ENCODE results near the gene AGRP.

Gene AGRP

DNA sequence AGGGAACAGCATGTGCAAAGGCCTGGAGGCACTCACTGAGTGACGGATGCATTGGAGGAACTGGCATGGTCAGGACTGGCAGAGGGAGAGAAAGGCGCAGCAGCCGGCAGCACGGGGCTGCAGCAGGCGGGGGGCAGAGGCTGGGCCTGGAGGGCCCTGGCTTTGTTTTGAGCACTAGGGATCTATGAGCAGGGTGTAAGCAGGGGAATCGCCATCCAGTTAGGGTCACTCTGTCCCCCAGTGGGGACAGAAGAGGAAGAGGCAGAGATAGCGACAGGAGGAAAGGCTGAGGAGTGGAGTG is 38.3 kb downstream of the AGRP start:
- no peak overlapping the region for H3K4me3 ChIP-seq (ENCODE audit: low read length)
- no CpG with 5 or more reads among the region's 7 CpGs for WGBS (ENCODE audit: insufficient coverage, insufficient read length)
- no peak for DNase-seq (ENCODE audit: low read depth, low spot score)
- no peak overlapping the region for H3K27ac ChIP-seq (ENCODE audit: low read length)
- H3K27me3 ChIP-seq (ENCODE audit: control insufficient read depth, insufficient read depth, low read length): no peaks in the 10 kb centered on the region
- H3K4me1 ChIP-seq (ENCODE audit: control insufficient read depth, insufficient read depth, low read length): 0 out of 2 replicates have a peak, but pooled peaks cover 1% of the 10 kb centered on the region
- peaks cover 2% of the 10 kb centered on the region; the same call in 1 of the 2 replicates for H3K36me3 ChIP-seq (ENCODE audit: control insufficient read depth, insufficient read depth, low read length)
- H3K9me3 ChIP-seq (ENCODE audit: control insufficient read depth, insufficient read depth, low read length): no peaks in the 10 kb centered on the region

GRCh38 chr16:67444259-67445125 is 38.9 kb downstream of the AGRP start:
- DNase-seq (ENCODE audit: low read depth, low spot score): no peak
- Histone ChIP-seq H3K36me3 (ENCODE audit: control insufficient read depth, insufficient read depth, low read length) (peaks cover 2% of the 10 kb centered on the region; the same call in 1 of the 2 replicates), H3K27me3 (ENCODE audit: control insufficient read depth, insufficient read depth, low read length) (no peaks in the 10 kb centered on the region), H3K4me1 (ENCODE audit: control insufficient read depth, insufficient read depth, low read length) (0 out of 2 replicates have a peak, but pooled peaks cover 1% of the 10 kb centered on the region), H3K9me3 (ENCODE audit: control insufficient read depth, insufficient read depth, low read length) (no peaks in the 10 kb centered on the region), H3K4me3 (ENCODE audit: low read length) (no peak overlapping the region), H3K27ac (ENCODE audit: low read length) (no peak overlapping the region)
- no CpG with 5 or more reads among the region's 22 CpGs for WGBS (ENCODE audit: insufficient coverage, insufficient read length)

DNA sequence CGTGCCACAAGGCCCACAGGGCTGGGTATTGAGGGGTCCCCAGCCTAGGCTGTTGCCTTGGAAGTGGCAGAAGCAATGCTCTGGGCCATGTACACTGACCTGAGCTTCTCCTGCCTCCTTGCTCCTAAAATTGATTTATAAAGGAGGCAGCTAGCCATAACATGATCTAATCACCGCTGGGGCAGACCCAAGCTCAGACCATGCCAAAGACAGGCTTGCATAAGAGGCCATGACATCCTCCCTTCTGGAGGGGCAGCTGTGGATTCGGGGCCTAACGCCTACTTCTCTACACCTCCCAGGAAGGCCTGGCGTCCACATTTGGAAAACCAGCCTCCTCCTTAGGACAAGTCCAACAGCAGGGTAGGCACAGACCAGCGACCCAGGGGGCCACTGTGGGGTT is 40.1 kb downstream of the AGRP start:
- H3K4me3 ChIP-seq (ENCODE audit: low read length): no peak overlapping the region
- DNase-seq (ENCODE audit: low read depth, low spot score): no peak
- H3K36me3 ChIP-seq (ENCODE audit: control insufficient read depth, insufficient read depth, low read length): peaks cover 6% of the 10 kb centered on the region
- no CpG with 5 or more reads among the region's 6 CpGs for WGBS (ENCODE audit: insufficient coverage, insufficient read length)
- 0 out of 2 replicates have a peak, but pooled peaks cover 1% of the 10 kb centered on the region for H3K4me1 ChIP-seq (ENCODE audit: control insufficient read depth, insufficient read depth, low read length)
- H3K9me3 ChIP-seq (ENCODE audit: control insufficient read depth, insufficient read depth, low read length): no peaks in the 10 kb centered on the region
- H3K27ac ChIP-seq (ENCODE audit: low read length): no peak overlapping the region
- H3K27me3 ChIP-seq (ENCODE audit: control insufficient read depth, insufficient read depth, low read length): no peaks in the 10 kb centered on the region

DNA sequence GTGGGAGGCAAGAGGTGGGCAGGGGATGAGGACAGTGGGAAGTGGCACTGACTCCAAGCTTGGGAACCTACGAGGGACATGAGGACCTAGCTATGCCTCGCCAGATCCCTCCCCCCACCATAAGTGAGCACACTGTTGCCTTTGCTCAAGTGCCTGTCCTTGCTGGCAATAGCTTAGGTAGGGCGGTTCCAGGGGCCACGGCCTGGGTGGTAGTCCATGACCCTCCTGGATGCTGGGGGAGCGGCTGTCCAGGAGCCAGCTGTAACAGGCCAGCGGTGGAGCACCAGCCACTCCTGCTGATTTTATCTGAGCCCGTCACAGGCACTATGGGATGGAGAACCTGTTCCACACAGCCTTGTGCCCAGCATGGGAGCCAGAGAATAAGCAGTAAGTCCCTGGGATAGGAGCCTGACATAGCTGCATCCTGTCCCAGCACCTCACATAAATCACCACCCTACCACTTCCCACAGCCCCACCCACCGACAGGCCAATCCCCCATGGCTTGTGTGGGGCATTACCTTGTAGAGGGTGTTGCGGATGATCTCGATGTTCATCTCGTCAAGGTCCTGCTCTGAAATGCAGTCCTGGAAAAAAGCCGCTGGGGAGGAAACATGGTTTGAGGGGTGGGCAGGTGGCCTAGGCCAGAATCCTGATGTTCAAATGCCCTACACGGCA is 40.6 kb downstream of the AGRP start:
- H3K27me3 ChIP-seq (ENCODE audit: control insufficient read depth, insufficient read depth, low read length): no peaks in the 10 kb centered on the region
- WGBS (ENCODE audit: insufficient coverage, insufficient read length): no CpG with 5 or more reads among the region's 13 CpGs
- DNase-seq (ENCODE audit: low read depth, low spot score): no peak
- no peaks in the 10 kb centered on the region for H3K9me3 ChIP-seq (ENCODE audit: control insufficient read depth, insufficient read depth, low read length)
- no peak overlapping the region for H3K27ac ChIP-seq (ENCODE audit: low read length)
- peaks cover 7% of the 10 kb centered on the region for H3K36me3 ChIP-seq (ENCODE audit: control insufficient read depth, insufficient read depth, low read length)
- H3K4me1 ChIP-seq (ENCODE audit: control insufficient read depth, insufficient read depth, low read length): 0 out of 2 replicates have a peak, but pooled peaks cover 1% of the 10 kb centered on the region
- no peak overlapping the region for H3K4me3 ChIP-seq (ENCODE audit: low read length)

DNA sequence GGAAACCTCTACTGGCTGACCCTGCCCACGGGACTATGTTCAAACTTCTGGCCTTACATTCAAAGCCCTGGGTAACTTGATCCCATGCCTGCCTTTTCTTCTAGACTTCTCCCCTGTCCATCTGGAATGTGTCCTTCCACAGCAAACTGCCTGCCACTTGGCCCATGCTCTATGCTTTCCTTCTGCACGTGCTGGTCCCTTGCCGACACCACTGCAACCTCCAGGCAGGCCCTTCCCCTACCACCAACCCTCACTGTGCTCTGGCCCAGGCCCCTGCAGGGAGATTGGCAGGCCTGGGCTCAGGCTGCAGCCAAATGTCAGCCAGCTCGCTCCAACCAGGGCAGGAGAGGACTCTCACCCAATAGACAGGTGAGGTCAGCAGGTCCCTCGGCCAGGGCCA is 41.4 kb downstream of the AGRP start:
- Histone ChIP-seq H3K36me3 (ENCODE audit: control insufficient read depth, insufficient read depth, low read length) (peaks cover 7% of the 10 kb centered on the region), H3K27me3 (ENCODE audit: control insufficient read depth, insufficient read depth, low read length) (no peaks in the 10 kb centered on the region), H3K4me1 (ENCODE audit: control insufficient read depth, insufficient read depth, low read length) (0 out of 2 replicates have a peak, but pooled peaks cover 1% of the 10 kb centered on the region), H3K4me3 (ENCODE audit: low read length) (no peak overlapping the region), H3K27ac (ENCODE audit: low read length) (no peak overlapping the region), H3K9me3 (ENCODE audit: control insufficient read depth, insufficient read depth, low read length) (no peaks in the 10 kb centered on the region)
- WGBS (ENCODE audit: insufficient coverage, insufficient read length): no CpG with 5 or more reads among the region's 5 CpGs
- DNase-seq (ENCODE audit: low read depth, low spot score): no peak

DNA sequence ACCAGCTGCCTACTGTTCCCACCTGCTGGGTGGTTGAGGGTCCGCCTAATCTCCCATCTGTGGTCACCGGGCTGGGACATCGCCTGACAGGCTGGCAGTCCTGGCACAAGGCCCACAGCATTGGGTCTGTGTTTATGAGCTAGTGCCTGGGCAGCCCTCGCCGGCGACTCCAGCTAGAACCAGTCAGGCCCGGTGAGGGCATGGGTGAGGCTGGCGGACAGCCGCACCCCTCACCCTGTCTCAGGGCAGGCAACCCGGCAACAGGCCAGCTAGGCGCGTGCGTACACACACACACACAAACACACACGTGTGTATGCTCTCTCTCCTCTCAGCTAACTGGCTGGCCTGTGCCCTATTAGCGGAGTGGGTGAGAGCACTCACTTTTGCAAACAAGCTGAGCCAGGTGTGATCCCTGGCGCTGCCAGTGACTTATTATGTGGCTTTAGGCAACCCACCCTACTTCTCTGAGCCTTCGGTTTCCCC is 42.0 kb downstream of the AGRP start:
- Histone ChIP-seq H3K27ac (ENCODE audit: low read length) (no peak overlapping the region), H3K27me3 (ENCODE audit: control insufficient read depth, insufficient read depth, low read length) (no peaks in the 10 kb centered on the region), H3K9me3 (ENCODE audit: control insufficient read depth, insufficient read depth, low read length) (no peaks in the 10 kb centered on the region), H3K36me3 (ENCODE audit: control insufficient read depth, insufficient read depth, low read length) (peaks cover 7% of the 10 kb centered on the region), H3K4me1 (ENCODE audit: control insufficient read depth, insufficient read depth, low read length) (0 out of 2 replicates have a peak, but pooled peaks cover 1% of the 10 kb centered on the region), H3K4me3 (ENCODE audit: low read length) (no peak overlapping the region)
- no CpG with 5 or more reads among the region's 17 CpGs for WGBS (ENCODE audit: insufficient coverage, insufficient read length)
- DNase-seq (ENCODE audit: low read depth, low spot score): no peak

GRCh38 chr16:67438824-67439393 is 44.4 kb downstream of the AGRP start:
- no peak overlapping the region for H3K27ac ChIP-seq (ENCODE audit: low read length)

DNA sequence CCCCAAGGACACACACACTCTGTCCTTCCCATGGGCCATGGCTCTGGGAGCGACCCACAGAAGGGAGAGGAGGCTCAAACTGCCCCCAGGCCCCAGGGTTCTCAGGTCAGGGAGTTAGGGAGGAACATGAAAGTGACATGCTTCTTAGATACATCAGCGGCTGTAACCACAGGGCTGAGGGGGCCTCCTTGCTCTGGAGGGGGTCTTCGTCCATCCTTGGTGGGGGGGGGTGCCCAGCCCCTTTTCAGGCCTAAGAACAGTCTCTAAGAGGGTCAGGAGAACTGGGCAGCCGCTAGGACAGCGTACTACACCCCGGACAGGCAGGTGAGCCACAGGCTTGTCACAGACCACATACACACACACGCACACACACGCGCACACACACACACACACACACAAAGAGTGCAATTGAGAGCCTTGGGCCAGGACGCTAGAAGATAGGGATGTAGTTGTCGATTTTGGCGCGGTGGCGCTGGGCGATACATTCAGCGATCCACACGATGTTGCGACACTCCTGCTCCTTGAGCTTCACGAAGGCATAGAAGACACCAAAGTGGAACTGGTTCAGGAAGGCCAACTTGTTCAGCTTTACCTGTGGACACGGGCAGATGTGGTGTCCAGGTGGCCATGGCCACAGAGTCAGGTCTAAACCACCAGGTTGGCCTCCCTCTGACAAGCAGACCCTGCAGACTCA is 45.1 kb downstream of the AGRP start:
- no peaks in the 10 kb centered on the region for H3K27me3 ChIP-seq (ENCODE audit: control insufficient read depth, insufficient read depth, low read length)
- H3K4me3 ChIP-seq (ENCODE audit: low read length): no peak overlapping the region
- no CpG with 5 or more reads among the region's 20 CpGs for WGBS (ENCODE audit: insufficient coverage, insufficient read length)
- no peak for DNase-seq (ENCODE audit: low read depth, low spot score)
- 0 out of 2 replicates have a peak, but pooled peaks cover under 1% of the 10 kb centered on the region for H3K4me1 ChIP-seq (ENCODE audit: control insufficient read depth, insufficient read depth, low read length)
- H3K36me3 ChIP-seq (ENCODE audit: control insufficient read depth, insufficient read depth, low read length): peaks cover 11% of the 10 kb centered on the region
- no peak overlapping the region for H3K27ac ChIP-seq (ENCODE audit: low read length)
- no peaks in the 10 kb centered on the region for H3K9me3 ChIP-seq (ENCODE audit: control insufficient read depth, insufficient read depth, low read length)

More at GRCh38 chr16:67438824-67439393, 44.4 kb downstream of the AGRP start:
- Histone ChIP-seq H3K27me3 (ENCODE audit: control insufficient read depth, insufficient read depth, low read length) (no peaks in the 10 kb centered on the region), H3K9me3 (ENCODE audit: control insufficient read depth, insufficient read depth, low read length) (no peaks in the 10 kb centered on the region), H3K36me3 (ENCODE audit: control insufficient read depth, insufficient read depth, low read length) (peaks cover 11% of the 10 kb centered on the region), H3K4me3 (ENCODE audit: low read length) (no peak overlapping the region), H3K4me1 (ENCODE audit: control insufficient read depth, insufficient read depth, low read length) (0 out of 2 replicates have a peak, but pooled peaks cover under 1% of the 10 kb centered on the region)
- no peak for DNase-seq (ENCODE audit: low read depth, low spot score)
- no CpG with 5 or more reads among the region's 19 CpGs for WGBS (ENCODE audit: insufficient coverage, insufficient read length)

DNA sequence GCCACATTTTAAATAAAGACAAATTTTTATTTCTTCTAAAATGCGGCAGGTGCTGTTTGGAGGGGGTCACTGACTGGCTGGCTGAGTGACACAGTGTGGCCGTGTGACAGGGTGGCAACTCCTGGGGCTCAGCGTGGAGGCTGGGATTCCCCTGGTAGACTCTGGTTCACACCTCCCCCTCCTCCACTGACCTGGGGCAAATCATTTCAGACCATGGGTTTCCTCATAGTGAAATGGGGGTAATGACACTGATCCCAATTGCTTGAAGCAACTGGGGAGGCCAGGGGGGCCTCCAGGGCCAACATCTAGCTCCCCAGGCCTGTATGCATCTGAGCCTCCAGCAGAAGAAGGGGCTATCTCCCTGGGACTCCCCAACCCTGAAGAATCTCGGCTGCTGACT is 45.8 kb downstream of the AGRP start:
- no CpG with 5 or more reads among the region's 4 CpGs for WGBS (ENCODE audit: insufficient coverage, insufficient read length)
- no peak for DNase-seq (ENCODE audit: low read depth, low spot score)
- Histone ChIP-seq H3K4me1 (ENCODE audit: control insufficient read depth, insufficient read depth, low read length) (0 out of 2 replicates have a peak, but pooled peaks cover 2% of the 10 kb centered on the region), H3K4me3 (ENCODE audit: low read length) (no peak overlapping the region), H3K27ac (ENCODE audit: low read length) (no peak overlapping the region), H3K9me3 (ENCODE audit: control insufficient read depth, insufficient read depth, low read length) (no peaks in the 10 kb centered on the region), H3K27me3 (ENCODE audit: control insufficient read depth, insufficient read depth, low read length) (no peaks in the 10 kb centered on the region), H3K36me3 (ENCODE audit: control insufficient read depth, insufficient read depth, low read length) (peaks cover 9% of the 10 kb centered on the region)

Measured in iPS DF 6.9 (cell line).